GM12801 (cell line): ENCODE measurements around the gene GRM1.

Source experiments
- CTCF ChIP-seq: IDR thresholded peaks from one replicate; pipeline ENCODE4 v1.5.1; 2011; ENCODE audit warnings: control low read depth; ENCODE audit not compliant: insufficient read length; ENCODE audit errors: extremely low read depth

GRM1 gene

DNA sequence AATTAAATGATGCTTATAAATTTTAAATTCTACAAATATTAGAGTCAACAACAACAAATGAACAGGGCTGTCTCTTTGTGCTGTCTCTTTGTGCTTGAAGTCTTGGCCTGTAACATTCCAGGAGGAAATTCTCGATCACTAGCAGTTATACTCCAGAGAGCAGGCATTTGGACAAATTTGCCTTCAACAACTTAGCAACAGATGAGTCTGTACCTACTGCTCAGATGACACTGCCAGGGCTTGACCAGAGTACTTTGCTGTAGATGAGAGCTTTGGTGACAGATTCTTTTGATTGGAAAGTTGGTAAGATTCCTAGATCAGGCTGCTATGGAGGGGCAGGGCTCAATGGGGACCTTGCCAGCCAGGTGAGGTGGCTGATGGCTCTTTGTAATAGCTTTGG lies 217.2 kb downstream of the GRM1 start:
- TF ChIP-seq CTCF, result no peak

DNA sequence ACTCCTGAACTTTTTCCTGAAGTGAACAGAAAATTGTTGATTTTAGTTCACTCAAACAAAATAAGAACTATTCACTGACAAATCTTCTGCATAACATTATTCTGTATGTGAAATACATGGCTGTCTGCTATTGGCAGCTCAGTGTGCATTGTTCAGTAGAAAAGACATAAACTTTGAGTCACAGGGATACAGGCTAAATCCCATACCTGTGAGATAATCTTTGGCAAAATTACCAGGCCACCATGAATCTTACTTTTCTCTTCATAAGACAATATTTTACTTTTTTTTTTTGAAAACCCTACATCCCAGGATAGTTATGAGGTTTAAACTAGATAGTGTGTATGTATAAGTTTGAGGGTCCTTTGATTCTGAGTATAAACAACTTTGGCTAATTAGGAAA lies 224.8 kb downstream of the GRM1 start:
- TF ChIP-seq CTCF, result no peak

- TF ChIP-seq CTCF, result no peak
Measured at GRCh38 chr6:146258206-146258605, 229.3 kb downstream of the GRM1 start.

- TF ChIP-seq CTCF, result no peak
Measured at GRCh38 chr6:146260886-146261285, 232.0 kb downstream of the GRM1 start.

- TF ChIP-seq CTCF, result no peak
Measured at GRCh38 chr6:146265056-146265455, 236.2 kb downstream of the GRM1 start.

DNA sequence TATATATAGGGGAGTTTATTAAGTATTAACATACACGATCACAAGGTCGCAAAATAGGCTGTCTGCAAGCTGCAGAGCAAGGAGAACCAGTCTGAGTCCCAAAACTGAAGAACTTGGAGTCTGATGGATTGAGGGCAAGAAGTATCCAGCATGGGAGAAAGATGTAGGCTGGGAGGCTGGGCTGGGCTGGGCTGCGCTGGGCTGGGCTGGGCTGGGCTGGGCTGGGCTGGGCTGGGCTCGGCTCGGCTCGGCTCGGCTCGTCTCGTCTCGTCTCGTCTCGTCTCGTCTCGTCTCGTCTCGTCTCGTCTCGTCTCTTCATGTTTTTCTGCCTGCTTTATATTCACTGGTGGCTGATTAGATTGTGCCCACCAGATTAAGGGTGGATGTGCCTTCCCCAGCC lies 238.6 kb downstream of the GRM1 start:
- TF ChIP-seq CTCF, result no peak

GRCh38 chr6:146267946-146268345 lies 239.1 kb downstream of the GRM1 start:
- no peak for TF ChIP-seq CTCF

- TF ChIP-seq CTCF, result no peak
Measured at GRCh38 chr6:146269482-146269881, 240.6 kb downstream of the GRM1 start.
